ENCODE data around the gene UNC5C. TPM values are rescaled to one million over a fixed set of nuclear protein-coding genes. Genes with fewer than 3 reads are reported as not detected.
A peak's percentile ranks its signal among the peaks of the same experiment; 100 is the strongest.

Gene UNC5C
- total RNA-seq, 3 donors from 2014 or later: 6.2 to 20.9 (median 6.2) TPM

- DNase-seq (ENCODE audit: low spot score in 2 of 2): no peak
- Histone ChIP-seq H3K4me1 (no peaks in the 10 kb centered on the region), H3K27ac (no peak overlapping the region), H3K36me3 (no peaks in the 10 kb centered on the region), H3K27me3 (no peaks in the 10 kb centered on the region), H3K4me3 (no peak overlapping the region), H3K9me3 (no peaks in the 10 kb centered on the region)
- TF ChIP-seq POLR2A (IDR thresholded peaks at IDR 0.05) (no peak), CTCF (IDR thresholded peaks at IDR 0.05) (no peak), POLR2AphosphoS5 (IDR thresholded peaks at IDR 0.05) (no peak)
- intact Hi-C loops (cut with DNase I; ENCODE audit: low total_unique reads): loop anchor here (5.0 kb wide), 1 partner anchor 39 kb away; no protein-coding TSS in a partner anchor
Measured at GRCh38 chr4:95513022-95513421, 35.8 kb downstream of the UNC5C start.

- no peak for DNase-seq (ENCODE audit: low spot score in 2 of 2)
- Histone ChIP-seq H3K4me3 (no peak overlapping the region), H3K9me3 (no peaks in the 10 kb centered on the region), H3K27me3 (no peaks in the 10 kb centered on the region), H3K4me1 (no peaks in the 10 kb centered on the region), H3K36me3 (no peaks in the 10 kb centered on the region), H3K27ac (no peak overlapping the region)
- intact Hi-C loops (cut with DNase I; ENCODE audit: low total_unique reads): loop anchor here (5.0 kb wide), 1 partner anchor 41 kb away; no protein-coding TSS in a partner anchor
- TF ChIP-seq POLR2AphosphoS5 (IDR thresholded peaks at IDR 0.05) (no peak), POLR2A (IDR thresholded peaks at IDR 0.05) (no peak), CTCF (IDR thresholded peaks at IDR 0.05) (no peak)
Measured at GRCh38 chr4:95511477-95511876, 37.3 kb downstream of the UNC5C start.

GRCh38 chr4:95510877-95511276 lies 37.9 kb downstream of the UNC5C start:
- Histone ChIP-seq H3K27me3 (no peaks in the 10 kb centered on the region), H3K9me3 (no peaks in the 10 kb centered on the region), H3K27ac (peak overlapping the region in 1 of 2 donors; percentile 22), H3K4me3 (no peak overlapping the region), H3K36me3 (no peaks in the 10 kb centered on the region), H3K4me1 (peaks cover 0 to 5% of the 10 kb centered on the region in 2 donors)
- intact Hi-C loops (cut with DNase I; ENCODE audit: low total_unique reads): loop anchor here (5.0 kb wide), 1 partner anchor 41 kb away; no protein-coding TSS in a partner anchor
- TF ChIP-seq POLR2AphosphoS5 (IDR thresholded peaks at IDR 0.05) (no peak), CTCF (IDR thresholded peaks at IDR 0.05) (no peak), POLR2A (IDR thresholded peaks at IDR 0.05) (no peak)
- no peak for DNase-seq (ENCODE audit: low spot score in 2 of 2)

- Histone ChIP-seq H3K4me3 (no peak overlapping the region), H3K36me3 (no peaks in the 10 kb centered on the region), H3K9me3 (no peaks in the 10 kb centered on the region), H3K4me1 (peaks cover 0 to 7% of the 10 kb centered on the region in 2 donors), H3K27ac (no peak overlapping the region), H3K27me3 (no peaks in the 10 kb centered on the region)
- DNase-seq (ENCODE audit: low spot score in 2 of 2): no peak
- TF ChIP-seq POLR2A (IDR thresholded peaks at IDR 0.05) (no peak), CTCF (IDR thresholded peaks at IDR 0.05) (peak; percentile 29 to 51 (median 31))
- intact Hi-C loops (cut with DNase I; ENCODE audit: low total_unique reads): loop anchor here (5.0 kb wide), 1 partner anchor 42 kb away; no protein-coding TSS in a partner anchor
Measured at GRCh38 chr4:95510145-95510544, 38.6 kb downstream of the UNC5C start.

- Histone ChIP-seq H3K4me1 (peaks cover 0 to 7% of the 10 kb centered on the region in 2 donors), H3K36me3 (no peaks in the 10 kb centered on the region), H3K27ac (no peak overlapping the region), H3K4me3 (no peak overlapping the region), H3K27me3 (no peaks in the 10 kb centered on the region), H3K9me3 (no peaks in the 10 kb centered on the region)
- no peak for TF ChIP-seq POLR2AphosphoS5 (IDR thresholded peaks at IDR 0.05)
- intact Hi-C loops (cut with DNase I; ENCODE audit: low total_unique reads): no loop called here
- no peak for DNase-seq (ENCODE audit: low spot score in 2 of 2)
Measured at GRCh38 chr4:95508421-95508820, 40.4 kb downstream of the UNC5C start.

GRCh38 chr4:95507561-95507960 lies 41.2 kb downstream of the UNC5C start:
- no peak overlapping the region for H3K4me3 ChIP-seq
- TF ChIP-seq POLR2A (IDR thresholded peaks at IDR 0.05) (no peak), POLR2AphosphoS5 (IDR thresholded peaks at IDR 0.05) (no peak), CTCF (IDR thresholded peaks at IDR 0.05) (no peak)
- DNase-seq (ENCODE audit: low spot score in 2 of 2): no peak

More at GRCh38 chr4:95507561-95507960, 41.2 kb downstream of the UNC5C start:
- H3K27me3 ChIP-seq: no peaks in the 10 kb centered on the region
- no peaks in the 10 kb centered on the region for H3K36me3 ChIP-seq
- no peaks in the 10 kb centered on the region for H3K9me3 ChIP-seq
- intact Hi-C loops (cut with DNase I; ENCODE audit: low total_unique reads): no loop called here
- no peak overlapping the region for H3K27ac ChIP-seq
- peaks cover 0 to 7% of the 10 kb centered on the region in 2 donors for H3K4me1 ChIP-seq

Data from breast epithelium (tissue), 4 donors.